Osteoblast (primary cell): ENCODE measurements around the gene TF. TPM values are rescaled to one million over a fixed set of nuclear protein-coding genes. Genes with fewer than 3 reads are reported as not detected.

Source experiments
- DNase-seq: peaks from one replicate; pipeline ENCODE4 v3.0.0; 2011; ENCODE audit warnings: low spot score, mixed read lengths; ENCODE audit not compliant: insufficient read length; ENCODE audit errors: missing footprints
- H2AFZ ChIP-seq: 2 replicates; pipeline ENCODE4 v1.6.0; 2011; ENCODE audit warnings: mild to moderate bottlenecking, low read length
- H3K27ac ChIP-seq: 2 replicates; pipeline ENCODE4 v1.5.1; 2011; ENCODE audit warnings: mild to moderate bottlenecking, low read depth, low read length, moderate library complexity
- H3K27me3 ChIP-seq: 2 replicates; pipeline ENCODE4 v1.6.0; 2012; ENCODE audit warnings: mild to moderate bottlenecking, control low read depth, inconsistent platforms, low read length, moderate library complexity; ENCODE audit not compliant: insufficient read depth
- H3K36me3 ChIP-seq: 2 replicates; pipeline ENCODE4 v1.5.1; 2011; ENCODE audit warnings: mild to moderate bottlenecking, low read length, control low read depth, moderate library complexity; ENCODE audit not compliant: insufficient read depth
- H3K4me1 ChIP-seq: 2 replicates; pipeline ENCODE4 v1.5.1; 2011; ENCODE audit warnings: mild to moderate bottlenecking, low read length, control low read depth, moderate library complexity; ENCODE audit not compliant: insufficient read depth
- H3K4me2 ChIP-seq: 2 replicates; pipeline ENCODE4 v1.6.0; 2011; ENCODE audit warnings: mild to moderate bottlenecking, low read length; ENCODE audit not compliant: insufficient read depth
- H3K4me3 ChIP-seq: fragments of 200-600 bp; sonication (generic); 3 replicates; pipeline ENCODE4 v1.5.1; 2012; ENCODE audit warnings: mild to moderate bottlenecking, low read length, inconsistent platforms; ENCODE audit not compliant: insufficient read depth
- H3K79me2 ChIP-seq: 2 replicates; pipeline ENCODE4 v1.6.0; 2012; ENCODE audit warnings: mild to moderate bottlenecking, low read length, control low read depth, inconsistent platforms; ENCODE audit not compliant: insufficient read depth
- H3K9me3 ChIP-seq: 2 replicates; pipeline ENCODE4 v1.5.1; 2011; ENCODE audit warnings: low read depth, low read length, control low read depth
- H4K20me1 ChIP-seq: 2 replicates; pipeline ENCODE4 v1.6.0; 2012; ENCODE audit warnings: mild to moderate bottlenecking, low read length, control low read depth; ENCODE audit not compliant: insufficient read depth
- total RNA-seq: library from RNA; depleted of rRNA; stranded (reverse); fragments of >200 nt; gene quantifications from 2 replicates; pipeline ENCODE4 v1.2.3, GENCODE V29; 2012
- TF ChIP-seq, protein P1 (sequence below): IDR thresholded peaks from 2 replicates; pipeline ENCODE4 v1.5.1; 2011; ENCODE audit warnings: mild to moderate bottlenecking, low read depth, low read length, moderate library complexity; ENCODE audit errors: extremely low read depth

Gene TF
- total RNA-seq, 1 donor, result 0.36 TPM

DNA sequence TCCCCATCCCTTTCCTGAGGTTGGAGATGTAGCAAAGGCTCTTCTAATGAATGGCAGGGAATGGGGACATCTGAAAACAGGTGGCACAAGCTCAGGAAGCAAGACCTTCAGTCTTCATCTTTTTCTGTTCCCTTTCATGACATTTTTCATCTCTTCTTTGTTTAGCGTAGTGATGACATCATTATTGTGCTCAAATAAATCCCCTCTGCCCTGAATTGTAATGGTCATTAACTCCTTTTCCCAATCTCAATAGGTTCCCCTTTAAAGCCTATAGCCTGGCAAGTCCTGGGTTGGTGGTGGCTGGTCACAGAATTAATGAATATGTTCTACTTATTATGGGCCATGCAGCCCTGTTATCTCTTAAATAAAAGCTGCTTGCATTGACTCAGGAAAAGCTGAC lies 21.4 kb downstream of the TF start:
- Histone ChIP-seq H3K4me1 (no peaks in the 10 kb centered on the region), H3K36me3 (no peaks in the 10 kb centered on the region), H3K79me2 (no peaks in the 10 kb centered on the region), H3K9me3 (no peaks in the 10 kb centered on the region), H2AFZ (no peak overlapping the region), H3K4me2 (no peak overlapping the region), H3K4me3 (no peak overlapping the region), H4K20me1 (no peaks in the 10 kb centered on the region), H3K27me3 (no peaks in the 10 kb centered on the region), H3K27ac (no peak overlapping the region)
- TF ChIP-seq, protein P1, sequence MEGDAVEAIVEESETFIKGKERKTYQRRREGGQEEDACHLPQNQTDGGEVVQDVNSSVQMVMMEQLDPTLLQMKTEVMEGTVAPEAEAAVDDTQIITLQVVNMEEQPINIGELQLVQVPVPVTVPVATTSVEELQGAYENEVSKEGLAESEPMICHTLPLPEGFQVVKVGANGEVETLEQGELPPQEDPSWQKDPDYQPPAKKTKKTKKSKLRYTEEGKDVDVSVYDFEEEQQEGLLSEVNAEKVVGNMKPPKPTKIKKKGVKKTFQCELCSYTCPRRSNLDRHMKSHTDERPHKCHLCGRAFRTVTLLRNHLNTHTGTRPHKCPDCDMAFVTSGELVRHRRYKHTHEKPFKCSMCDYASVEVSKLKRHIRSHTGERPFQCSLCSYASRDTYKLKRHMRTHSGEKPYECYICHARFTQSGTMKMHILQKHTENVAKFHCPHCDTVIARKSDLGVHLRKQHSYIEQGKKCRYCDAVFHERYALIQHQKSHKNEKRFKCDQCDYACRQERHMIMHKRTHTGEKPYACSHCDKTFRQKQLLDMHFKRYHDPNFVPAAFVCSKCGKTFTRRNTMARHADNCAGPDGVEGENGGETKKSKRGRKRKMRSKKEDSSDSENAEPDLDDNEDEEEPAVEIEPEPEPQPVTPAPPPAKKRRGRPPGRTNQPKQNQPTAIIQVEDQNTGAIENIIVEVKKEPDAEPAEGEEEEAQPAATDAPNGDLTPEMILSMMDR, result no peak
- no peak for DNase-seq

DNA sequence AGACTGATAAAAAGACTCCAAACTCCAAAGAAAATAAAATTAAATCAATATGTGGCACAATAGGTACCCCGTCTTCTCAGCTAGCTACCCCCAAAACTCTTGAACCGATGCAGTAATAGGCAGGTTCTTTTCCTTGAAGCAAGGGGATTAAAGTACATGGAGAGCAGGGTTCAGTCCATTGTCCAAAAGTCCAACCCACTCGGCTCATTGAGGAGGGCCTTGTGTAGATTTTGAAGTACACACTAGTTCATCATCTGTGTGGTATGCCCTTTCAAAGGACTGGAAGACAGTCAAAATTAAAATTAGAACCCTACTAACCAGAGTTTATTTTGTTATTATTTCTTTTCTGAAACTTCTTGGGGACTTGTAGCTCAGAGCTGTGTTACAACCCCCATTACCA lies 23.3 kb downstream of the TF start:
- TF ChIP-seq, protein P1, result no peak

DNA sequence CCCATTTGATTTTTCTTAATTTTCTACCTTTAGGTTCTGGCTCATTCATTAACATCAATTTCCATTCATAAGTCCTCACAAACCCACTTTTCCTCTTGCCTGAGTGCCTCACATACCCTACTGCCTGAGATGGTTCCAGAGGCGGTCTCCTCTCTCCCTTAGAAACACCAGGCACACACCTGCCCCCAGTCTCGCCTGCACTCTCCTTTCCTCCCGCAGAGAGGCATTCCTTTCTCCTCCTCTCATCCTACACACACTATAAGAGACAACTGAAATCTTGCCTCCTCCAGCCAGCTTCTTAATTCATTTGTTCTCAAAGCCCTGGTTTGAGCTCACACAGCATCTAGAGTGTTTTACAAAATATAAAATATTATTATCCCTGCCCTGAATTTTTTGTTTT lies 27.5 kb downstream of the TF start:
- TF ChIP-seq, protein P1, result no peak
- no peaks in the 10 kb centered on the region for H3K27me3 ChIP-seq
- H3K4me3 ChIP-seq, result no peak overlapping the region
- H3K27ac ChIP-seq, result no peak overlapping the region
- no peaks in the 10 kb centered on the region for H4K20me1 ChIP-seq
- no peaks in the 10 kb centered on the region for H3K79me2 ChIP-seq
- H3K36me3 ChIP-seq, result no peaks in the 10 kb centered on the region
- DNase-seq, result no peak
- H3K4me2 ChIP-seq, result no peak overlapping the region
- H3K9me3 ChIP-seq, result no peaks in the 10 kb centered on the region
- no peak overlapping the region for H2AFZ ChIP-seq
- H3K4me1 ChIP-seq, result no peaks in the 10 kb centered on the region

More for the DNA sequence above, 23.3 kb downstream of the TF start:
- no peaks in the 10 kb centered on the region for H3K79me2 ChIP-seq
- no peaks in the 10 kb centered on the region for H3K4me1 ChIP-seq
- H4K20me1 ChIP-seq, result no peaks in the 10 kb centered on the region
- H3K36me3 ChIP-seq, result no peaks in the 10 kb centered on the region
- no peak overlapping the region for H3K4me2 ChIP-seq
- no peaks in the 10 kb centered on the region for H3K27me3 ChIP-seq
- no peak for DNase-seq
- no peak overlapping the region for H2AFZ ChIP-seq
- no peak overlapping the region for H3K4me3 ChIP-seq
- no peak overlapping the region for H3K27ac ChIP-seq
- H3K9me3 ChIP-seq, result no peaks in the 10 kb centered on the region

DNA sequence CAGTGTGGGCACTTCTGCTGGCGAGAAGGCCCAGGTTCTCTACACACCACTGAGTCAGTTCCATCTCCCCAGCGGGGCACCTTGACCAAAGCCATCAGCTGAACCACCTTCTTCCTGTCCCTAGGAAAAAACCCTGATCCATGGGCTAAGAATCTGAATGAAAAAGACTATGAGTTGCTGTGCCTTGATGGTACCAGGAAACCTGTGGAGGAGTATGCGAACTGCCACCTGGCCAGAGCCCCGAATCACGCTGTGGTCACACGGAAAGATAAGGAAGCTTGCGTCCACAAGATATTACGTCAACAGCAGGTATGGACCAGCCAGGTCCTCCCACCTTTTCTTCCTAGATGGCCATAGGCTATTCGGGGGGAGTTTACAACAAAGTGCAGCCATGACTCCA lies 29.1 kb downstream of the TF start:
- Histone ChIP-seq H3K36me3 (no peaks in the 10 kb centered on the region), H2AFZ (no peak overlapping the region), H3K27me3 (no peaks in the 10 kb centered on the region)

More for the DNA sequence above, 29.1 kb downstream of the TF start:
- Histone ChIP-seq H3K9me3 (no peaks in the 10 kb centered on the region), H3K4me3 (no peak overlapping the region), H4K20me1 (no peaks in the 10 kb centered on the region), H3K4me1 (no peaks in the 10 kb centered on the region), H3K27ac (no peak overlapping the region), H3K4me2 (no peak overlapping the region), H3K79me2 (no peaks in the 10 kb centered on the region)
- TF ChIP-seq, protein P1, result no peak
- no peak for DNase-seq
